Activated CD8-positive, alpha-beta T cell treated with anti-CD3 and anti-CD28 coated beads, Interleukin-2, amount 10 ng/mL, durations not matched to agents 7 days and 5 days (primary cell): ENCODE data around the gene VPS13C. TPM values are rescaled to one million over a fixed set of nuclear protein-coding genes. Genes with fewer than 3 reads are reported as not detected.

ENCODE experiments used
- ATAC-seq: fragments of 150-1000 bp; cut with Tn5 transposase; one replicate; pipeline ENCODE4 v1.10.0; 2021; ENCODE audit warnings: moderate library complexity
- CTCF ChIA-PET: fragments of 350-600 bp; sonication (Branson Sonifier 250); formaldehyde crosslinking; loops from one replicate; lab custom pipeline; 2021; ENCODE audit warnings: antibody characterized with exemption; lab: Charles Lee
- POLR2A ChIA-PET: fragments of 350-600 bp; sonication (Branson Sonifier 250); formaldehyde crosslinking; loops from one replicate; lab custom pipeline; 2021; ENCODE audit warnings: antibody characterized with exemption; lab: Charles Lee
- DNase-seq: peaks from one replicate; pipeline ENCODE4 v3.0.0-alpha.2; 2020
- H3K27ac Mint-ChIP-seq: one replicate; pipeline ENCODE4 v1.8.0; 2021; ENCODE audit warnings: mild to moderate bottlenecking, mixed read lengths
- H3K27me3 Mint-ChIP-seq: one replicate; pipeline ENCODE4 v1.8.0; 2021; ENCODE audit warnings: low read depth, mixed read lengths
- H3K36me3 Mint-ChIP-seq: one replicate; pipeline ENCODE4 v1.8.0; 2021; ENCODE audit warnings: low read depth, mixed read lengths
- H3K4me1 Mint-ChIP-seq: one replicate; pipeline ENCODE4 v1.8.0; 2021; ENCODE audit warnings: low read depth, mixed read lengths
- H3K4me3 Mint-ChIP-seq: one replicate; pipeline ENCODE4 v1.8.0; 2021; ENCODE audit warnings: mild to moderate bottlenecking, mixed read lengths
- H3K9me3 Mint-ChIP-seq: one replicate; pipeline ENCODE4 v1.8.0; 2022; ENCODE audit warnings: mixed read lengths; ENCODE audit not compliant: insufficient read depth
- total RNA-seq, 2 experiments: library from RNA; stranded (reverse); gene quantifications; one replicate each; pipeline ENCODE4 v1.2.3, GENCODE V29; 2021

VPS13C gene
- total RNA-seq, 2 experiments from 2014 or later, result 58.3 to 64.7 TPM

GRCh38 chr15:61890106-61890505, 170.1 kb downstream of the VPS13C start:
- ChIA-PET CTCF (no interaction called here), POLR2A (interaction anchor here (0.6 kb wide), 1 partner anchor 170 kb away, joined by 3 read pairs; the partner anchor contains the start of gene VPS13C)
- peaks cover 30% of the 10 kb centered on the region for H3K9me3 Mint-ChIP-seq
- peaks cover 15% of the 10 kb centered on the region for H3K4me1 Mint-ChIP-seq
- H3K27ac Mint-ChIP-seq, result no peak overlapping the region
- ATAC-seq (no peak), DNase-seq (no peak)
- H3K4me3 Mint-ChIP-seq, result no peak overlapping the region
- H3K27me3 Mint-ChIP-seq, result no peaks in the 10 kb centered on the region
- H3K36me3 Mint-ChIP-seq, result peaks cover 67% of the 10 kb centered on the region

GRCh38 chr15:61889706-61890105, 170.5 kb downstream of the VPS13C start:
- H3K4me3 Mint-ChIP-seq, result no peak overlapping the region
- no peaks in the 10 kb centered on the region for H3K27me3 Mint-ChIP-seq
- DNase-seq (no peak), ATAC-seq (peak; percentile 19)
- ChIA-PET CTCF (no interaction called here), POLR2A (interaction anchor here (0.6 kb wide), 1 partner anchor 171 kb away, joined by 3 read pairs; the partner anchor contains the start of gene VPS13C)
- H3K36me3 Mint-ChIP-seq, result peaks cover 63% of the 10 kb centered on the region
- H3K4me1 Mint-ChIP-seq, result peaks cover 15% of the 10 kb centered on the region
- peak overlapping the region; percentile 58 for H3K27ac Mint-ChIP-seq
- peaks cover 26% of the 10 kb centered on the region for H3K9me3 Mint-ChIP-seq

- H3K27me3 Mint-ChIP-seq, result no peaks in the 10 kb centered on the region
- DNase-seq, result no peak
- ChIA-PET CTCF (no interaction called here), POLR2A (no interaction called here)
- peaks cover 50% of the 10 kb centered on the region for H3K36me3 Mint-ChIP-seq
- no peak overlapping the region for H3K27ac Mint-ChIP-seq
- H3K4me1 Mint-ChIP-seq, result peaks cover 8% of the 10 kb centered on the region
- H3K9me3 Mint-ChIP-seq, result peaks cover 12% of the 10 kb centered on the region
- H3K4me3 Mint-ChIP-seq, result no peak overlapping the region
- ATAC-seq, result no peak
Observed at GRCh38 chr15:61888074-61888780, 172.0 kb downstream of the VPS13C start.

- Mint-ChIP-seq H3K27me3 (no peaks in the 10 kb centered on the region), H3K27ac (no peak overlapping the region), H3K9me3 (no peaks in the 10 kb centered on the region), H3K4me1 (no peaks in the 10 kb centered on the region), H3K4me3 (no peak overlapping the region), H3K36me3 (peaks cover 12% of the 10 kb centered on the region)
- ATAC-seq, result no peak
- ChIA-PET CTCF (interaction anchor here (1.4 kb wide), 1 partner anchor 180 kb away, joined by 4 read pairs; the partner anchor contains the start of gene VPS13C), POLR2A (no interaction called here)
- no peak for DNase-seq
Observed at GRCh38 chr15:61880084-61880483, 180.2 kb downstream of the VPS13C start.

- ATAC-seq (no peak), DNase-seq (no peak)
- ChIA-PET CTCF (interaction anchor here (0.9 to 1.0 kb wide), 2 partner anchors 11 to 45 kb away, joined by 4 read pairs; no protein-coding TSS in a partner anchor), POLR2A (no interaction called here)
- no peaks in the 10 kb centered on the region for H3K27me3 Mint-ChIP-seq
- no peaks in the 10 kb centered on the region for H3K9me3 Mint-ChIP-seq
- no peak overlapping the region for H3K4me3 Mint-ChIP-seq
- H3K4me1 Mint-ChIP-seq, result no peaks in the 10 kb centered on the region
- no peak overlapping the region for H3K27ac Mint-ChIP-seq
- peaks cover 13% of the 10 kb centered on the region for H3K36me3 Mint-ChIP-seq
Observed at GRCh38 chr15:61879219-61879618, 181.0 kb downstream of the VPS13C start.

- peaks cover 40% of the 10 kb centered on the region for H3K36me3 Mint-ChIP-seq
- no peak for DNase-seq
- ChIA-PET CTCF (interaction anchor here (0.7 to 1.9 kb wide), 4 partner anchors 188 to 382 kb away, joined by 3 to 7 read pairs (median 4); partner anchors contain the start of gene VPS13C), POLR2A (no interaction called here)
- no peak overlapping the region for H3K27ac Mint-ChIP-seq
- no peaks in the 10 kb centered on the region for H3K27me3 Mint-ChIP-seq
- H3K4me1 Mint-ChIP-seq, result no peaks in the 10 kb centered on the region
- H3K9me3 Mint-ChIP-seq, result no peaks in the 10 kb centered on the region
- ATAC-seq, result no peak
- H3K4me3 Mint-ChIP-seq, result no peak overlapping the region
Observed at GRCh38 chr15:61871926-61872522, 188.2 kb downstream of the VPS13C start.

GRCh38 chr15:61869656-61870055, 190.6 kb downstream of the VPS13C start:
- ChIA-PET CTCF (interaction anchor here (1.4 to 1.9 kb wide), 4 partner anchors 11 to 437 kb away, joined by 4 to 5 read pairs (median 5); partner anchors contain the start of gene VPS13C), POLR2A (interaction anchor here (0.6 kb wide), 1 partner anchor 271 kb away, joined by 4 read pairs; no protein-coding TSS in a partner anchor)
- Mint-ChIP-seq H3K9me3 (no peaks in the 10 kb centered on the region), H3K4me1 (no peaks in the 10 kb centered on the region), H3K27ac (no peak overlapping the region), H3K4me3 (no peak overlapping the region), H3K36me3 (peaks cover 36% of the 10 kb centered on the region), H3K27me3 (no peaks in the 10 kb centered on the region)
- ATAC-seq (no peak), DNase-seq (no peak)

- ATAC-seq (no peak), DNase-seq (no peak)
- H3K9me3 Mint-ChIP-seq, result no peaks in the 10 kb centered on the region
- H3K27me3 Mint-ChIP-seq, result no peaks in the 10 kb centered on the region
- no peak overlapping the region for H3K4me3 Mint-ChIP-seq
- H3K36me3 Mint-ChIP-seq, result peaks cover 10% of the 10 kb centered on the region
- H3K27ac Mint-ChIP-seq, result no peak overlapping the region
- ChIA-PET CTCF (no interaction called here), POLR2A (no interaction called here)
- no peaks in the 10 kb centered on the region for H3K4me1 Mint-ChIP-seq
Observed at GRCh38 chr15:61861962-61862361, 198.3 kb downstream of the VPS13C start.

- ChIA-PET POLR2A (no interaction called here), CTCF (interaction anchor here (1.5 kb wide), 1 partner anchor 23 kb away, joined by 6 read pairs; no protein-coding TSS in a partner anchor)
- ATAC-seq (peak; percentile 69), DNase-seq (no peak)
- H3K4me1 Mint-ChIP-seq, result no peaks in the 10 kb centered on the region
- H3K27me3 Mint-ChIP-seq, result no peaks in the 10 kb centered on the region
- H3K4me3 Mint-ChIP-seq, result no peak overlapping the region
- no peaks in the 10 kb centered on the region for H3K9me3 Mint-ChIP-seq
- peaks cover 12% of the 10 kb centered on the region for H3K36me3 Mint-ChIP-seq
- no peak overlapping the region for H3K27ac Mint-ChIP-seq
Observed at GRCh38 chr15:61857169-61857829, 202.9 kb downstream of the VPS13C start.

GRCh38 chr15:61856295-61856694, 204.0 kb downstream of the VPS13C start:
- Mint-ChIP-seq H3K27ac (no peak overlapping the region), H3K4me3 (no peak overlapping the region), H3K9me3 (no peaks in the 10 kb centered on the region), H3K4me1 (no peaks in the 10 kb centered on the region), H3K36me3 (peaks cover 17% of the 10 kb centered on the region), H3K27me3 (no peaks in the 10 kb centered on the region)
- POLR2A ChIA-PET, result no interaction called here
- CTCF ChIA-PET, result interaction anchor here (1.5 kb wide), 1 partner anchor 22 kb away, joined by 6 read pairs; no protein-coding TSS in a partner anchor
- ATAC-seq (no peak), DNase-seq (no peak)

GRCh38 chr15:61853195-61853594, 207.1 kb downstream of the VPS13C start:
- CTCF ChIA-PET, result interaction anchor here (0.7 to 1.7 kb wide), 3 partner anchors 18 to 888 kb away, joined by 3 to 6 read pairs (median 5); no protein-coding TSS in a partner anchor
- H3K27ac Mint-ChIP-seq, result no peak overlapping the region
- ATAC-seq, result no peak
- no peak for DNase-seq
- no peaks in the 10 kb centered on the region for H3K27me3 Mint-ChIP-seq
- no peaks in the 10 kb centered on the region for H3K9me3 Mint-ChIP-seq
- POLR2A ChIA-PET, result no interaction called here
- peaks cover 20% of the 10 kb centered on the region for H3K36me3 Mint-ChIP-seq
- no peak overlapping the region for H3K4me3 Mint-ChIP-seq
- no peaks in the 10 kb centered on the region for H3K4me1 Mint-ChIP-seq
